ENCODE data around the gene MAZ.

The MAZ gene

GRCh38 chr16:29849505-29849904 is 43.2 kb downstream of the MAZ start:
- no peaks in the 10 kb centered on the region for H3K79me2 ChIP-seq (ENCODE audit: insufficient read depth, low read depth)
- H4K20me1 ChIP-seq (ENCODE audit: insufficient read depth), result no peaks in the 10 kb centered on the region
- H3K9ac ChIP-seq, result no peak overlapping the region
- H3K27ac ChIP-seq, result no peak overlapping the region
- H3K4me1 ChIP-seq (ENCODE audit: low read depth, poor library complexity, severe bottlenecking), result no peaks in the 10 kb centered on the region
- no peak for TF ChIP-seq CTCF (conservative IDR thresholded peaks at IDR 0.05; ENCODE audit: low read depth, low read length)
- H3K27me3 ChIP-seq (ENCODE audit: insufficient read depth, low read depth), result no peaks in the 10 kb centered on the region
- no peaks in the 10 kb centered on the region for H3K36me3 ChIP-seq (ENCODE audit: insufficient read depth)
- H3K4me2 ChIP-seq, result no peak overlapping the region
- no peak overlapping the region for H3K4me3 ChIP-seq (IDR thresholded peaks at IDR 0.05; ENCODE audit: insufficient read depth, low read depth, low read length)
- H2AFZ ChIP-seq (ENCODE audit: low read depth), result no peak overlapping the region

GRCh38 chr16:29850998-29851397 is 44.7 kb downstream of the MAZ start:
- H3K36me3 ChIP-seq (ENCODE audit: insufficient read depth), result no peaks in the 10 kb centered on the region
- no peaks in the 10 kb centered on the region for H3K79me2 ChIP-seq (ENCODE audit: insufficient read depth, low read depth)
- no peak overlapping the region for H3K4me3 ChIP-seq (IDR thresholded peaks at IDR 0.05; ENCODE audit: insufficient read depth, low read depth, low read length)
- H3K27ac ChIP-seq, result no peak overlapping the region
- H3K4me2 ChIP-seq, result no peak overlapping the region
- no peaks in the 10 kb centered on the region for H3K4me1 ChIP-seq (ENCODE audit: low read depth, poor library complexity, severe bottlenecking)
- no peak overlapping the region for H2AFZ ChIP-seq (ENCODE audit: low read depth)
- H3K9ac ChIP-seq, result no peak overlapping the region
- no peaks in the 10 kb centered on the region for H3K27me3 ChIP-seq (ENCODE audit: insufficient read depth, low read depth)
- no peaks in the 10 kb centered on the region for H4K20me1 ChIP-seq (ENCODE audit: insufficient read depth)
- TF ChIP-seq CTCF (conservative IDR thresholded peaks at IDR 0.05; ENCODE audit: low read depth, low read length), result no peak

DNA sequence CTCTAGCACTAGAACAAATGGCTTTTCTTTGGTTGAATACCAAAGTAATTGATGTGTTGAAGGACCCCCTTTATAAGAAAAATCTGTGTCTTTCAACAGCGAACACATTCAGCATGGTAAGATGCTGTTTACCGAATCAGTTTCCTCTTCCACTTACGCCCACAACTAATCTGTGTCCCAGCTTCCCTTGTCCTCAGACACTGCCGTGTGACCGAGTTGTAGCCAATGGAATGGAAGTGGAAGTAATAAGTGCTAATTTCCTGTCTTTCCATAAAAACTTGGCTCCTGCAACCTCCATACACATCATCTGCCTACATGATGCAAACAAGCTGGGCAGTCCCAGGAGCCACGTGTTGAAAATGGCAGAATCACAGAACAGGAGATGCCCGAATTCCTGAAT is 46.3 kb downstream of the MAZ start:
- H3K4me2 ChIP-seq, result no peak overlapping the region
- H3K27ac ChIP-seq, result no peak overlapping the region
- no peak overlapping the region for H3K4me3 ChIP-seq (IDR thresholded peaks at IDR 0.05; ENCODE audit: insufficient read depth, low read depth, low read length)
- H2AFZ ChIP-seq (ENCODE audit: low read depth), result no peak overlapping the region
- no peaks in the 10 kb centered on the region for H3K79me2 ChIP-seq (ENCODE audit: insufficient read depth, low read depth)
- no peaks in the 10 kb centered on the region for H3K27me3 ChIP-seq (ENCODE audit: insufficient read depth, low read depth)
- H3K36me3 ChIP-seq (ENCODE audit: insufficient read depth), result no peaks in the 10 kb centered on the region
- H3K4me1 ChIP-seq (ENCODE audit: low read depth, poor library complexity, severe bottlenecking), result no peaks in the 10 kb centered on the region
- no peaks in the 10 kb centered on the region for H4K20me1 ChIP-seq (ENCODE audit: insufficient read depth)
- no peak for TF ChIP-seq CTCF (conservative IDR thresholded peaks at IDR 0.05; ENCODE audit: low read depth, low read length)
- no peak overlapping the region for H3K9ac ChIP-seq

DNA sequence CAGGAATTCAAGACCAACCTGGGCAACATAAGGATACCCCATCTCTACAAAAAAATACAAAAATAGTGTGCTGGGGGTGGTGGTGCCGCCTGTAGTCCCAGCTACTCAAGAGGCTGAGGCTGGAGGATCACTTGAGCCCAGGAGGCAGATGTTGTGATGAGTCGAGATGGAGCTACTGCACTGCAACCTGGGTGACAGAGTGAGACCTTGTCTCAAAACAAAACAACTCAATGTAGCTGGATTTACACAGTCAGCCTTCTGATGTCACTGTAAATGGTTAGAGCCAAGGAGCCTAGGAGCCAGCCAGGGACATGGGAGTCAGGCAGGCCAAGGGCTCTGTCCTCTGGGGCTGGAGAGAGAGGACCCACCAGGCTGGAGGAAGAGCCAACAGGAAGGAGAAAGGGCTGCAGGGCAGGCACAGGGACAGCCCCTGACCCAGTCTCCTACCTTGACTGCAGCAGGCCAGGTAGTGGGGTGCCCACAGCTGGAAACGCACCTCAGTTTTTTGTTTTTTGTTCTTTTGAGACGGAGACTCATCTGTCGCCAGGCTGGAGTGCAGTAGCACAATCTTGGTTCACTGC is 48.3 kb downstream of the MAZ start:
- H4K20me1 ChIP-seq (ENCODE audit: insufficient read depth), result no peaks in the 10 kb centered on the region
- no peak overlapping the region for H3K27ac ChIP-seq
- no peak overlapping the region for H3K9ac ChIP-seq
- H2AFZ ChIP-seq (ENCODE audit: low read depth), result no peak overlapping the region
- H3K4me2 ChIP-seq, result no peak overlapping the region
- no peaks in the 10 kb centered on the region for H3K27me3 ChIP-seq (ENCODE audit: insufficient read depth, low read depth)
- no peaks in the 10 kb centered on the region for H3K4me1 ChIP-seq (ENCODE audit: low read depth, poor library complexity, severe bottlenecking)
- no peaks in the 10 kb centered on the region for H3K79me2 ChIP-seq (ENCODE audit: insufficient read depth, low read depth)
- H3K36me3 ChIP-seq (ENCODE audit: insufficient read depth), result peaks cover 3% of the 10 kb centered on the region; the same call in 1 of the 2 replicates
- H3K4me3 ChIP-seq (IDR thresholded peaks at IDR 0.05; ENCODE audit: insufficient read depth, low read depth, low read length), result no peak overlapping the region
- no peak for TF ChIP-seq CTCF (conservative IDR thresholded peaks at IDR 0.05; ENCODE audit: low read depth, low read length)
